Naive B cell (primary cell): ENCODE measurements around the gene GLRA1. TPM values are rescaled to one million over a fixed set of nuclear protein-coding genes. Genes with fewer than 3 reads are reported as not detected.
A peak's percentile ranks its signal among the peaks of the same experiment; 100 is the strongest.
"Not testable (repeated sequence)": the region's sequence is repeated elsewhere in the genome, so short reads cannot be mapped to it uniquely, and the experiment has no call there.

Experiments
- ATAC-seq, 2 donors: fragments of 150-1000 bp; cut with Tn5 transposase; 2 replicates each; pipeline ENCODE4 v1.10.0; 2021; ENCODE audit warnings: low read depth in 2 of 2, mild to moderate bottlenecking in 2 of 2, moderate library complexity in 2 of 2
- DNase-seq: peaks from one replicate; pipeline ENCODE4 v3.0.0; 2022
- H3K27ac Mint-ChIP-seq, 6 donors: one replicate each; pipeline ENCODE4 v1.8.0; 2020 to 2022; ENCODE audit warnings: mild to moderate bottlenecking in 6 of 6, mixed read lengths in 6 of 6, moderate library complexity in 5 of 6, inconsistent platforms in 2 of 6
- H3K27me3 Mint-ChIP-seq, 3 donors: one replicate each; pipeline ENCODE4 v1.8.0; 2021 to 2022; ENCODE audit warnings: mixed read lengths in 3 of 3, mild to moderate bottlenecking in 1 of 3
- H3K36me3 Mint-ChIP-seq, 2 donors: one replicate each; pipeline ENCODE4 v1.8.0; 2020 to 2022; ENCODE audit warnings: mixed read lengths in 2 of 2, inconsistent platforms in 1 of 2, mild to moderate bottlenecking in 1 of 2
- H3K4me1 Mint-ChIP-seq, 3 donors: one replicate each; pipeline ENCODE4 v1.8.0; 2020 to 2022; ENCODE audit warnings: mixed read lengths in 3 of 3, inconsistent platforms in 1 of 3, mild to moderate bottlenecking in 1 of 3, moderate library complexity in 1 of 3
- H3K4me3 Mint-ChIP-seq, 8 donors: one replicate each; pipeline ENCODE4 v1.8.0; 2020 to 2022; ENCODE audit warnings: mild to moderate bottlenecking in 8 of 8, mixed read lengths in 8 of 8, moderate library complexity in 8 of 8, inconsistent platforms in 2 of 8
- H3K9me3 Mint-ChIP-seq, 7 donors: one replicate each; pipeline ENCODE4 v1.8.0; 2020 to 2022; ENCODE audit warnings: mixed read lengths in 7 of 7, mild to moderate bottlenecking in 5 of 7, inconsistent platforms in 2 of 7, moderate library complexity in 1 of 7
- polyA plus RNA-seq, 6 donors: library from polyadenylated mRNA; unstranded; fragments of 300-500 nt; fragmentation: Illumina TruSeq; gene quantifications; one replicate each; pipeline ENCODE4 v1.2.3, GENCODE V29; 2021; ENCODE audit warnings: low read depth in 6 of 6

GLRA1 gene
- polyA plus RNA-seq, 6 donors from 2014 or later: not detected

DNA sequence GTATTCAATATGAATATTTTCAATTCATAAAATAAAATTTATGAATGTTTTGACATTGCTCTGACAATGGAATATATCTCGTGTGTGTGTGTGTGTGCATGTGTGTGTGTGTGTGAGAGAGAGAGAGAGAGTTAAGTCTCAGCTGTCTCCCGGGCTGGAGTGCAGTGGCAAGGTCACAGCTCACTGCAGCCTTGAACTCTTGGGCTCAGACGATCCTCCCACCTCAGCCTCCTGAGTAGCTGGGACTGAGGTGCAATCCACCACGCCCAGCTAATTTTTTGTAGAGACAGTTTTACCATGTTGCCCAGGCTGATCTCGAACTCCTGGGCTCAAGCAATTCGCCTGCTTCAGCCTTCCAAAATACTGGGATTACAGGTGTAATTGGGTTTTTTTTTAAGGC lies 136.8 kb downstream of the GLRA1 start:
- Mint-ChIP-seq H3K27me3 (no peaks in the 10 kb centered on the region), H3K9me3 (no peaks in the 10 kb centered on the region), H3K4me3 (no peak overlapping the region), H3K27ac (no peak overlapping the region), H3K36me3 (peaks cover 8 to 13% of the 10 kb centered on the region in 2 donors), H3K4me1 (peaks cover 14 to 37% (median 15%) of the 10 kb centered on the region in 3 donors)
- DNase-seq (no peak), ATAC-seq (no peak)

DNA sequence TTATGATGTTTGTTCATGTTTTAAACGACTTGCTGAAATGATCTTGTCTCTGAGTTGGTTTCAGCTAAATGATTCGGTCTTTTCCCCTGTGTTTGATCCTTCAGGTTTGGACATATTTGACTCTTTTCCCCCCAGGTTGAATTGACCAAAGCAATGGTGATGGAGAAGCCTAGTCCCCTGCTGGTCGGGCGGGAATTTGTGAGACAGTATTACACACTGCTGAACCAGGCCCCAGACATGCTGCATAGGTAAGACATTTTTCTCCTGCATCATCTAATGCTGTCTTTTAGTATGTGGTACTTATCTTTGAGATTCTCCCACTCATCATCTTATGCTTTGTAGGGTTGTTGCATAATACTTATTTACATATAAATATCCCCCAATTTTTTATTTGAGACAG lies 138.2 kb downstream of the GLRA1 start:
- ATAC-seq: no peak
- Mint-ChIP-seq H3K27ac (peak overlapping the region in 2 of 6 donors; percentile 63 to 79), H3K9me3 (no peaks in the 10 kb centered on the region), H3K4me3 (no peak overlapping the region), H3K4me1 (peaks cover 14 to 49% (median 16%) of the 10 kb centered on the region in 3 donors), H3K27me3 (no peaks in the 10 kb centered on the region), H3K36me3 (peaks cover 4 to 13% of the 10 kb centered on the region in 2 donors)
- DNase-seq: no peak

- peak overlapping the region in 3 of 6 donors; percentile 37 to 79 (median 60) for H3K27ac Mint-ChIP-seq
- H3K4me1 Mint-ChIP-seq: peaks cover 30 to 69% (median 36%) of the 10 kb centered on the region in 3 donors
- ATAC-seq (no peak), DNase-seq (no peak)
- peaks cover 0 to 12% of the 10 kb centered on the region in 2 donors for H3K36me3 Mint-ChIP-seq
- H3K27me3 Mint-ChIP-seq: no peaks in the 10 kb centered on the region
- H3K4me3 Mint-ChIP-seq: peak overlapping the region in 2 of 8 donors; percentile 20
- H3K9me3 Mint-ChIP-seq: no peaks in the 10 kb centered on the region
These were observed 140.5 kb downstream of the GLRA1 start for GRCh38 chr5:151784141-151784540.

- H3K27me3 Mint-ChIP-seq, ATAC-seq, H3K27ac Mint-ChIP-seq, H3K9me3 Mint-ChIP-seq, DNase-seq: not testable (repeated sequence)
- peaks cover 35 to 74% (median 38%) of the 10 kb centered on the region in 3 donors for H3K4me1 Mint-ChIP-seq
- peaks cover 0 to 10% of the 10 kb centered on the region in 2 donors for H3K36me3 Mint-ChIP-seq
- H3K4me3 Mint-ChIP-seq: peak overlapping the region in 2 of 8 donors; percentile 37 to 49
These were observed 141.0 kb downstream of the GLRA1 start for GRCh38 chr5:151783664-151784063.

DNA sequence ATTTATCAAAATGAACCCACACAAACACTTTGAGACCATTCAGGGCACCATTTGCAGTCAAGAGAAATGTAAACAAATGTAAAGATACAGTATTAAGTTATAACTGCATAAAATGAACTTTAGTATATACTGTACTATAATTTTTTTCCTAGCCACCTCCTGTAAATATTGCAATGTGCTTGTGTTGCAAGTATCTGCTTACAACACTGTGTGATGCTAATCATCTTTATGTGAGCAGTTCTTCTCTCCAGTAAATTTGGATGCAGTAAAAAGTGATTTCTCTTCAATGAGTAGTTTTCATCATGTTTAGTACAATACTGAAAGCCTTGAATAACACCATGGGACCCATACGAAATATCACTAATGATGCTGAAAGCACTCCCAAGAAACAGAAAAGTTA lies 143.4 kb downstream of the GLRA1 start:
- no peaks in the 10 kb centered on the region for H3K27me3 Mint-ChIP-seq
- H3K4me1 Mint-ChIP-seq: peaks cover 47 to 79% (median 50%) of the 10 kb centered on the region in 3 donors
- ATAC-seq (no peak), DNase-seq (no peak)
- no peak overlapping the region for H3K4me3 Mint-ChIP-seq
- H3K9me3 Mint-ChIP-seq: no peaks in the 10 kb centered on the region
- H3K36me3 Mint-ChIP-seq: peaks cover 0 to 23% of the 10 kb centered on the region in 2 donors
- H3K27ac Mint-ChIP-seq: peak overlapping the region in 1 of 6 donors; percentile 45

DNA sequence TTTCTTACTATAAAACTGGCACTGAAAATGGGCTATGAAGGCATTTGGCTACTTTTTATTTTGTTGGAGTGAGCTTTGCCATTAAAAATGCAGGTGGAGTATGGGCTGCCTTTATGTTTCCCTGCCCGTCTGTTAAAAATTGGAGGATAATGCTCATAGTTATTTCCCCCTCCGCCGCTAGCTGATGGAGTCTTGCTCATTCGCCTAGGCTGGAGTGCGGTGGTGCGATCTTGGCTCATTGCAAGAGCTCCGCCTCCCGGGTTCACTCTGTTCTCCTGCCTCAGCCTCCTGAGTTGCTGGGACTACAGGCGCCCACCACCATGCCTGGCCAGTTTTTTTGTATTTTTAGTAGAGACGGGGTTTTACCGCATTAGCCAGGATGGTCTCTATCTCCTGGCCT lies 144.3 kb downstream of the GLRA1 start:
- H3K4me1 Mint-ChIP-seq: peaks cover 50 to 82% (median 55%) of the 10 kb centered on the region in 3 donors
- H3K4me3 Mint-ChIP-seq: peak overlapping the region in 5 of 8 donors; percentile 23 to 65 (median 44)
- no peaks in the 10 kb centered on the region for H3K9me3 Mint-ChIP-seq
- ATAC-seq (no peak), DNase-seq (no peak)
- peaks cover 0 to 23% of the 10 kb centered on the region in 2 donors for H3K36me3 Mint-ChIP-seq
- peak overlapping the region in 5 of 6 donors; percentile 23 to 88 (median 58) for H3K27ac Mint-ChIP-seq
- H3K27me3 Mint-ChIP-seq: no peaks in the 10 kb centered on the region

DNA sequence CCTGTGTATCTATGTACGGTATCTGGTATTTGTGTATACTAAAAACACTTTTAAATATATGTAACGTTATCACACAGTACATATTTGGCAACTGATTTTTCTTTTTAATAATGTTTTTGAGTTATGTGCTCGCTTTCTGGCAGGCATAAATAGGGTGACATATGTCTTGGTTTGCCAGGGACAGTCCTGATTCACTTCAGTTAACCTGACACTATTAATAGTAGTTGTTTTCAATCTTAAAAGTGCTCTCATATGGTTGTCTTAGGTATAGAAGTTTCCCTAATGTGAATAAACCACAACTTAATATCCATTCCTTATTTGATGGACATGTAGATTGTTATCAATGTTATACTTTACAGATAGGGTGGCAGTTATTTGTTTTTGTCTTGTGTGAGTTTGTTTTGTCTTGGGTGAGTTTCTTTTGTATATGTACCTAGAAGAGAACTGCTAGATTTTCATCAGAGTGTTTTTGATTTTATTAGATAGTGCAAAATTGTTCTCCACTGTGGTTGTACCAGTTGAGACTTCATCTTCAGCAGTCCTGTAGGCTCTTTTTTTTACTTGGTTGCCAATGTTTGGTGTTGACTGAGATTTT lies 145.0 kb downstream of the GLRA1 start:
- peak; percentile 37 to 41 for ATAC-seq
- no peaks in the 10 kb centered on the region for H3K9me3 Mint-ChIP-seq
- H3K27me3 Mint-ChIP-seq: no peaks in the 10 kb centered on the region
- H3K4me1 Mint-ChIP-seq: peaks cover 49 to 83% (median 57%) of the 10 kb centered on the region in 3 donors
- peak overlapping the region; percentile 10 to 75 (median 30) for H3K4me3 Mint-ChIP-seq
- H3K36me3 Mint-ChIP-seq: peaks cover 0 to 23% of the 10 kb centered on the region in 2 donors
- peak overlapping the region; percentile 0 to 76 (median 12) for H3K27ac Mint-ChIP-seq
- no peak for DNase-seq

DNA sequence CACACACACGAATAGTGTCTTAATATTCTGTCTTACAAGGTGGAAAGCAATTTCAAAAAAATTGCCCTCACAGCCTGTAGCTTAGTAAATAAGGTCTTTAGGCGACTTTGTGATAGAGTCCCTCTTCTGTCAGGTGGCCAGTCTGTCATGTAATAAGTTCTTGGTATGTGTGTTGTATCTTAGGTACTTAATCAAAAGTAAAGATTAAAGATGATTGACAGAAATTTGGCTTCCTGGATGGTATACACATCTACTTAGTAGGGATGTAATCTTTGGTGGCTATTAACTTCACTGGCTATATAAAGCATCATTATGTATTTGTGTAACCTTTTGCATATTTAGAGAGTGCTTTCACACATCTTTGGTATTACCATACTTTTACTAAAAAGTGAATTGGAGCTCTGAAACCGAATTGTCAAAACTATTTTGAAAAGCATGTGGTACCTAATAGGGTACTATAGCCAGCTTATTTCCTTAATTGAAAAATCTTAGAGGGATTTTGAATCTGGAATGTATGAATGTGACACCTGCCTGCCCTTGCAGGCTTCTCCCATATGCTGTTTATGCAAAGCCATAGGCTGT lies 149.5 kb downstream of the GLRA1 start:
- DNase-seq: no peak
- no peak for ATAC-seq
- no peaks in the 10 kb centered on the region for H3K27me3 Mint-ChIP-seq
- peak overlapping the region in 5 of 8 donors; percentile 15 to 54 (median 28) for H3K4me3 Mint-ChIP-seq
- peaks cover 0 to 23% of the 10 kb centered on the region in 2 donors for H3K36me3 Mint-ChIP-seq
- H3K9me3 Mint-ChIP-seq: no peaks in the 10 kb centered on the region
- peaks cover 45 to 72% (median 63%) of the 10 kb centered on the region in 3 donors for H3K4me1 Mint-ChIP-seq
- peak overlapping the region in 3 of 6 donors; percentile 28 to 44 (median 32) for H3K27ac Mint-ChIP-seq

GRCh38 chr5:151773951-151774350 lies 150.7 kb downstream of the GLRA1 start:
- Mint-ChIP-seq H3K27ac (peak overlapping the region in 2 of 6 donors; percentile 21 to 54), H3K4me3 (peak overlapping the region in 5 of 8 donors; percentile 14 to 97 (median 56)), H3K36me3 (peaks cover 0 to 13% of the 10 kb centered on the region in 2 donors), H3K9me3 (no peaks in the 10 kb centered on the region), H3K27me3 (no peaks in the 10 kb centered on the region), H3K4me1 (peaks cover 35 to 67% (median 56%) of the 10 kb centered on the region in 3 donors)
- DNase-seq (no peak), ATAC-seq (no peak)

- DNase-seq (no peak), ATAC-seq (no peak)
- Mint-ChIP-seq H3K27ac (peak overlapping the region in 5 of 6 donors; percentile 89 to 94 (median 92)), H3K4me1 (peaks cover 37 to 60% (median 49%) of the 10 kb centered on the region in 3 donors), H3K27me3 (no peaks in the 10 kb centered on the region), H3K9me3 (no peaks in the 10 kb centered on the region), H3K4me3 (peak overlapping the region in 5 of 8 donors; percentile 91 to 97 (median 96)), H3K36me3 (peaks cover 0 to 11% of the 10 kb centered on the region in 2 donors)
These were observed 151.6 kb downstream of the GLRA1 start for GRCh38 chr5:151772846-151773561.

Other genes with a start within 250 kb of the GLRA1 start
- gene SPARC, start 237.9 kb downstream of the GLRA1 start, polyA plus RNA-seq: 10 to 100 TPM in 5 of 6 donors, 1 to 10 TPM in 1; 9.6 to 30.7 (median 24.7) TPM
- 10 to 100 TPM; 51.7 to 74.8 (median 59.4) TPM for gene ATOX1, start 166.2 kb downstream of the GLRA1 start, polyA plus RNA-seq
- 100 to 1,000 TPM in 5 of 6 donors, 10 to 100 TPM in 1; 93.9 to 151 (median 135) TPM for gene G3BP1, start 152.9 kb downstream of the GLRA1 start, polyA plus RNA-seq